Liver (tissue), 3 donors: ENCODE data around the gene PALD1.

Source experiments
- CTCF ChIP-seq: fragments of 150-350 bp; IDR thresholded peaks from 2 replicates; pipeline ENCODE4 v1.5.1; 2017; ENCODE audit warnings: improper control_type of control experiment, low read depth, low read length; ENCODE audit not compliant: missing input control
- JUND ChIP-seq, 2 donors: IDR thresholded peaks; 2 replicates each; pipeline ENCODE4 v1.6.1; 2016; ENCODE audit warnings: antibody characterized with exemption in 2 of 2
- RAD21 ChIP-seq, 2 donors: IDR thresholded peaks; 2 replicates each; pipeline ENCODE4 v1.6.1; 2016; ENCODE audit warnings: antibody characterized with exemption in 2 of 2, mild to moderate bottlenecking in 2 of 2
- REST ChIP-seq: IDR thresholded peaks from 2 replicates; pipeline ENCODE4 v1.6.1; 2016; ENCODE audit warnings: antibody characterized with exemption, mild to moderate bottlenecking
- RXRA ChIP-seq, 2 donors: IDR thresholded peaks; 2 replicates each; pipeline ENCODE4 v1.6.1; 2017 to 2018; ENCODE audit warnings: antibody characterized with exemption in 2 of 2, mild to moderate bottlenecking in 1 of 2
- TAF1 ChIP-seq: conservative IDR thresholded peaks from 2 replicates; pipeline ENCODE4 v1.6.1; 2016; ENCODE audit warnings: antibody characterized with exemption, mild to moderate bottlenecking
- ZBTB33 ChIP-seq: IDR thresholded peaks from 2 replicates; pipeline ENCODE4 v1.6.1; 2016; ENCODE audit warnings: antibody characterized with exemption
- donor health status: healthy.
- donor health status: healthy.

GRCh38 chr10:70568781-70569495, 90.4 kb downstream of the PALD1 start:
- no peak for TF ChIP-seq CTCF
- TF ChIP-seq RXRA (IDR thresholded peaks at IDR 0.05), result no peak
- TF ChIP-seq RAD21 (IDR thresholded peaks at IDR 0.05), result no peak
- no peak for TF ChIP-seq TAF1
- TF ChIP-seq REST, result no peak
- TF ChIP-seq ZBTB33, result no peak
- no peak for TF ChIP-seq JUND (IDR thresholded peaks at IDR 0.05)
